WI38 (cell line): ENCODE measurements around the gene CEP192.

Experiments used
- H3K4me3 ChIP-seq: 2 replicates; pipeline ENCODE4 v1.5.1; 2011; ENCODE audit warnings: low read depth, mild to moderate bottlenecking, control low read depth, low read length
- CTCF ChIP-seq: IDR thresholded peaks from 2 replicates; pipeline ENCODE4 v1.5.1; 2012; ENCODE audit warnings: low read depth, mild to moderate bottlenecking, control low read depth, low read length

Gene CEP192

GRCh38 chr18:12990967-12991820 lies at the start of gene CEP192:
Gene CEP192, plus strand, starts transcription at chr18:12991362. Its CDS starts 8,063 bp downstream, at chr18:12999425.
- no peak for TF ChIP-seq CTCF
- H3K4me3 ChIP-seq: peak within 1 kb of the TSS; percentile 85

- no peak for TF ChIP-seq CTCF
- no peak overlapping the region for H3K4me3 ChIP-seq
Observed at GRCh38 chr18:12943215-12943614, 47.9 kb upstream of the CEP192 start.

GRCh38 chr18:12944709-12945108 lies 46.5 kb upstream of the CEP192 start:
- no peak for TF ChIP-seq CTCF
- no peak overlapping the region for H3K4me3 ChIP-seq

GRCh38 chr18:12946549-12947284 lies 44.4 kb upstream of the CEP192 start:
- TF ChIP-seq CTCF: no peak

GRCh38 chr18:12947285-12948049 lies 43.7 kb upstream of the CEP192 start, which contains the start of gene SEH1L:
Gene SEH1L, plus strand, starts transcription at chr18:12948011. Its CDS starts 111 bp downstream, at chr18:12948122.
- H3K4me3 ChIP-seq: peak within 1 kb of the TSS; percentile 98
- no peak for TF ChIP-seq CTCF

More at GRCh38 chr18:12946549-12947284, 44.4 kb upstream of the CEP192 start:
- peak overlapping the region; percentile 98 for H3K4me3 ChIP-seq

GRCh38 chr18:12948050-12948804 lies 42.9 kb upstream of the CEP192 start:
- H3K4me3 ChIP-seq: peak overlapping the region; percentile 65
- TF ChIP-seq CTCF: no peak
